ELR (cell line): ENCODE results near the gene DIPK1C.
A peak's percentile ranks its signal among the peaks of the same experiment; 100 is the strongest.
"Not testable (repeated sequence)": the region's sequence is repeated elsewhere in the genome, so short reads cannot be mapped to it uniquely, and the experiment has no call there.

Source experiments
- DNase-seq: peaks from one replicate; pipeline ENCODE4 v3.0.0-alpha.2; 2015; ENCODE audit warnings: low read depth

DIPK1C gene

DNA sequence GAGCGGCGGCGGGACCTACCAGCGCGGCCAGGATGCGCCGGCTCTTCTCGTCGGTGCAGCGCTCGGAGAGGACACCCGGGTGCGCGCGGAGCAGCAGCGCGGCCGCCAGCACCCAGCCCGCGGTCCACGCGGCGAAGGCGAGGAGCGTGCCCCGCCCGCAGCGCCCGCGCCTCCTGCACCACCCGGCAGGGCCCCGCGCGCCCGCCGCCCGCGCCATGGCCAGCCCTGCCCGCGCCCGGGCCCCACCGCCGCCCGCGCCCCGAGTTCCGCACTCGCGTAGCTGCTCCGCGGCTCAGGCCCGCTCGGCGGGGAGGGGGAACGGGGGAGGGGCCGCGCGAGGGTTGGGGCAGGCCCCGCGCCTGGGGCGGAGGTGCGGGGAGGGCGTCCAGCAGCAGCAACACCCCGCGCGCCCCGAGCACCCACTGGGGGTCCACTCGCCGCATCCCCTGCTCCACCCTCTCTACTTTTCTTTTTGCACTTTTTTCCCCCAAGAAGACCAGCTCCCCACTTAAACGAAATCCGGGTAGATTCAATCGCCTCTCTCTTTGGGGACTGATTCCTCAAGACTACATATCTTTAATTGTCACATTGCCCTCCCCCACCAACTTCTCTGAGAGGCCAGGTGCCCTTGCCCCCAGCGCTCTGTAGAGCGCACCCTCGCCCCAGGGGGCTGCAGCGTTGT is at the start of gene DIPK1C:
DIPK1C (minus strand) TSS at position 266 of the 682 bp plus-strand sequence; CDS start at position 217, 49 bp downstream.
- peak; percentile 4 for DNase-seq

DNA sequence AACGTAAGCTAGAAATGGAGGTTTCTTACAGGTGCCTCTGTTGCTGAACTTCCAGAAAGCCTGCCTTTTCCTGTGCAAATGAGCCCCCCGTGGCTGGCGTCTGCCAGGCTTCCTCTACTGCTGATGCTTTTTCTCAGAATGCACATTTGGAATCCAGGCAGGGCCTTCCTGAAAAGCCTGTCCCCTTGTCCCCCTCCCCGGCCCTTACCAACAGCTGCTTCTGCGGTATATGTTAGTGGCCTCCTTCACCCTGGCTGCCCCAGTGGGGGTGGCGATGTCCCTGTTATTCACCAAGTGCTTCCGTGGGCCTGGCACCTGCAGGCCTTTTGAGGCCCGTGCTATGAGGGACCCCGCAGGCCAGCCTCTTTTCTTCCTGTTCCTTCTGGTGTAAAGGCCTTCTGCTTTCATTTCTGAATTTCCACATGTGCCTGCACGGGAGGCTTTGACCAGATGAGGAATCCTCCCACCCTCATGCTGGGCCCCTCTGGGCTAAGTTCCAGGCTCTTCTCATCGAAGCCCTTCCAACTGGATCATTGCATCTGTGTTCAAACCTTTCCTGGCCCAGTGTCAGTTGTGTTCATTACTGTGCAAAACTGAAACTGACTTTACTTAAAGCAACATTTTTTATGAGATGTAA is 49.5 kb upstream of the DIPK1C start:
- no peak for DNase-seq

DNA sequence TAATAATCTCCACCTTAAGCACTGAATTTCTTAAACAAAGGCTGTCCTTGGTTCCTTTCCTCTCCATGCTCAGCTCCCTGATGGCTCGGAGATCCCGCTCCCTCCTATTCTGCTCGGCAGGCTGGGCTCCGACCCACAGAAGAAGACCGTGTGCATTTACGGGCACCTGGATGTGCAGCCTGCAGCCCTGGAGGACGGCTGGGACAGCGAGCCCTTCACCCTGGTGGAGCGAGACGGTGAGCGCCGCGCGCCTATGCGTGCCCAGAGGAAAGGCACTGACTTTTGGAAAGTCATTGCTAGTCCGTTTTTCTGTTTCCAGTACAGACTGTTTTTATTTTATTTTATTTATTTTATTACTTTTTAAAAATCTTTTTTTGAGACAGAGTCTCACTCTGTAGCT is 48.7 kb upstream of the DIPK1C start:
- no peak for DNase-seq

DNA sequence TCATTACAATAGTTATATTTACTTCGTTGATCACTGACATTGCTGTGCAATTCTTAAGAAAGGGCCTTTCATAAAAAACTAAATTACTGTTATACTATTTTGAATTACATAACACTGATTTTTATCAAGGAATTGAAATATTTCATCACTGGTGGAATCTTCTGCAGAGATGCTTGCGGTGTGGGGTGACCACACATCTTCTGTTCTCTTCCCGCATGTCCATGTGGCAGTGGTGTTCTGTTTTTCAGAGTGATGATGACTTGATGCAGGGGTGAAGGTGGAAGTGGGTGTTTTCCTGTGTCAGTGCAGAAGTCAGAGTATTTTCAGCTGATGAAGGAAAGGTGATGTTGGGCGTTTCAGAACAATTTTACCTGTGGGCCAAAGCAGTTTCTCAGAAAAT is 46.0 kb upstream of the DIPK1C start:
- DNase-seq = no peak

DNA sequence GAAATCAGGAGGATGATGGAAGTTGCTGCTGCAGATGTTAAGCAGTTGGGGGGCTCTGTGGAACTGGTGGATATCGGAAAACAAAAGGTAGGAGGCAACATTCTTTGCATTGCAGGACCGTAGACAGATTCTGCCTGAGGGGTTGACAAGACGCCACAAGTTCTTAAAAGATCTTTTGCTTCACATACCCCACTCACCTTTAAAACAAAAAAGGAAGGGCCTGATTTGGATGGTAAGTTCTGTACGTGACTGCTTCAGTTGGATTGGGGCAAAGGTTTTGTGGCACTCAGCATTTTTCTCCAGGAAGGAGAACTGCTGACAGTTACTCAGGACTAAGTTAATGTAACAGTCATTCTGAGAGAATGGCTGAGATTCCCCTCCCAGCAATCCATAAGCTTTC is 44.3 kb upstream of the DIPK1C start:
- DNase-seq = no peak

DNA sequence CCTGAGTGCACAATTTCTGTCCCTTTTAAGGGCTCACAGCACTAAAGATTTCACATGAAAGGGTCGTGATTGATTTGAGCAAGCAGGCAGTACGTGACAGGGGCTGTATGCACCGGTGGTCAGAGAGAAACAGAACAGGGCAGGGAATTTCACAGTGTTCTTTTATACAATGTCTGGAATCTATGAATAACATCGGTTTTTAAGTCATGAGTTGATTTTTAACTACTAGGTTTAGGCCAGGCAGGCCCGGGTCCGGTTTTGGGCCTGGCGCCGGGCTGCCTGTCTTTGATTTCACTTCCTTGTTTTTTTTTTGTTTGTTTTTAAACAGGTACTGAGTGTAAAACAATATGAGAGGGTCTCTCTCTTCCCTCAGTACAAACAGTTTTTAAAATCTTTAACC is 43.7 kb upstream of the DIPK1C start:
- not testable (repeated sequence) for DNase-seq

DNA sequence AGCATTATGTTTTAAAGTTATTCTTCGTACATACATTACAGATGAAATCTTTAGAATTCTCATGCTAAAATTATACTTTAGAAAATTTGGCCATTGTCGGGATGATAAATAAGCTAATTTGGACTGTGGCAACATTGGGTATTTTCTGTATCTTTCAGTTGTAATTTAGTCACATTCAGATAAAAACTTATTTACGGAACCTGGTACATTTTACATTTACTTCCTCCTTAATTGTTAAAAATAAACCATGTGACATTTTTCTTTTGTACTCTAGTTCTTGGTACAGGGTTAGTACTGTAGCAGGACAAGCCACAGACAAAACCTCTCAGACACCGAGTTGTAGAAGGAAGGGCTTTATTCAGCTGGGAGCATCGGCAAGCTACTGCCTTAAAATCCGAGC is 43.3 kb upstream of the DIPK1C start:
- DNase-seq = no peak

DNA sequence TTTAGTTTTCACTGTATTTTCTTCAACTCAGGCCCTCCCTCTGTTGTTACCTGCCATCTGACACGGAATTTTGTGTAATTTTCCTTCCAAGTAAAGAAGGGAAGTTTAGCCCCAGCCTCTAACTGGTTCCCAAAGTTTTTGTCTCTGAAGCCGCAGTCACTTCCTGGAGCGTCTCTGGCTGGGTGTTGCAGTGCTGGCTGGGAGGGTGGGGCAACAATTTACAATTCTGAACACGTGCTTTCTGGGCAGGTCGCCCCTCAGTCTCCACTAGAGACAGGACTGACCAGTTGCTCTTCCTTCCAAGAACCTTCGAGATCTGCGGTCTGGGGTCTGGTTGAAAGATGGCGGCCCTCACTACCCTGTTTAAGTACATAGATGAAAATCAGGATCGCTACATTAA is 42.5 kb upstream of the DIPK1C start:
- DNase-seq = peak; percentile 68

DNA sequence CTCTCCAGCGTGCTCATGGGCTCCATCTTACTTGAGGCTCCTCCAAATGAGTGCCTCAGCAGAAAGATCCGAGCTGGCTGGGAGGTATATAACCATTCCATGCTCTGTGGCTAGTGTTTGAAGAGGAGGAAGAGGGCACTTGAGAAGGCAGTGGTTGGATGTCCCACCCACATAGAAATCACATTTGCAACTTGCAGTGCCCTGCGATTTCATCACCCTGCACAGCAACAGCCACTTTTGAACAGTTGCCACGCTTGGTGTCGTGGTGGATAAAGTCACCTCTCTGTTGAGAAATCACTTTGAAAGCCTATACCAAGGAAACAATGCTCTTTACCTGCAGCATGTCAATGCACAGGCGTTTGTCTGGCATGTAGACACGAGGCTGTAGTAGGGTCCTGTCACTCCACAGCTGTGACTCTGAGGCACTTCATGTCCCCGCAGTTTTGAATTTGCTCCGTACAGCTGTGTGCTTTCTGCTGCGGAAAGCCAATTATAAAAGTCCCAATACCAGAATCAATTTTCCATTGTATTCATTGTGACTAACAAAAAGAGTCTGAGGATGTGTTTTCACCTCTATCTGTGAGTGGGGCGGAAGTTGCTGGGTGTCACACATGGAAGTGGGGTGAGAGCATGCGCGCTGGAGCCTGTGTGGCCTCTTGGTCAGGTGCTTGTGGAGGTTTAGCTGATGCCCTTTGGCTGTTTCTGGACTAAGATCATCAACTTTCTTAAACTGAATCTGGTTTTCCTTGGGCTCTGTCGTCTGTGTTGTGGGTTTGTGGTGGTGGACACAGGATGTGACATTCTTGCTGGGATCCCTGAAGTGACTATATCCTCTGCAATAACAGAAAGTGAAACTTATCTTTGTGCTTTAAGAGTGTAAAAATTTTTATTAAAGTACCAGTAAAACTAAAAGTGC is 41.9 kb upstream of the DIPK1C start:
- DNase-seq = peak; percentile 30

DNA sequence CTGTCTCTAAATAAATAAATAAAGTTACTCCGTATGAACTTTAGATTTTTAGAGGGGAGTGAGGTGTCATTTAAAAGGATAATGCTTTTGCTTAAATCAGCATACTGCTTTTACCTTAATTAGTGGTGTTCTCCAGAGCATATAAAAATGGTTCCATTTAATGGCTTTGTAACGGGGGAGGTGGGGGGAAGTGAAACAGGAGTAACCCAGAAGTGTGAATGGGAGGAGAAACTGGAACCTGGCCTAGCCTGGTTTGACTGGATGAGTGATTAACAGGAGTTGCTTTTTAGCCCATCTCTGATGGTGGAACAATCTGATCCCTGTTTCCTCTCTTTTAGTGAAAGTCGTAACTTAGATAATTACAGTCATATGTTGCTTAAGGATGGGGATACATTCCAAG is 40.7 kb upstream of the DIPK1C start:
- DNase-seq = no peak

DNA sequence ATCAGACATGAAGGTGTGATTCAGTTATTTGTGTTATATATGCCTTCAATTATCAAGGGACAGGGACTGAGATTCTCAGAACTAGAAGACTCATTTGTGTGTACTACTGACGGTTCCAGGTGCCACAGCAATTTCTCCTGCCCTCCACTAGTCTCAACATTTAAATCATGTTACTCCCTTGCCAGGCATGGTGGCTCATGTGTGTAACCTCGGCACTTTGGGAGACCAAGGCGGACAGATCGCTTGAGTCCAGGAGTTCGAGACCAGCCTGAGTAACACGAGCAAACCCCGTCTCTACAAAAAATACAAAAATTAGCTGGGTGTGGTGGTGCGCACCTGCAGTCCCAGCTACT is 40.2 kb upstream of the DIPK1C start:
- peak; percentile 10 for DNase-seq

DNA sequence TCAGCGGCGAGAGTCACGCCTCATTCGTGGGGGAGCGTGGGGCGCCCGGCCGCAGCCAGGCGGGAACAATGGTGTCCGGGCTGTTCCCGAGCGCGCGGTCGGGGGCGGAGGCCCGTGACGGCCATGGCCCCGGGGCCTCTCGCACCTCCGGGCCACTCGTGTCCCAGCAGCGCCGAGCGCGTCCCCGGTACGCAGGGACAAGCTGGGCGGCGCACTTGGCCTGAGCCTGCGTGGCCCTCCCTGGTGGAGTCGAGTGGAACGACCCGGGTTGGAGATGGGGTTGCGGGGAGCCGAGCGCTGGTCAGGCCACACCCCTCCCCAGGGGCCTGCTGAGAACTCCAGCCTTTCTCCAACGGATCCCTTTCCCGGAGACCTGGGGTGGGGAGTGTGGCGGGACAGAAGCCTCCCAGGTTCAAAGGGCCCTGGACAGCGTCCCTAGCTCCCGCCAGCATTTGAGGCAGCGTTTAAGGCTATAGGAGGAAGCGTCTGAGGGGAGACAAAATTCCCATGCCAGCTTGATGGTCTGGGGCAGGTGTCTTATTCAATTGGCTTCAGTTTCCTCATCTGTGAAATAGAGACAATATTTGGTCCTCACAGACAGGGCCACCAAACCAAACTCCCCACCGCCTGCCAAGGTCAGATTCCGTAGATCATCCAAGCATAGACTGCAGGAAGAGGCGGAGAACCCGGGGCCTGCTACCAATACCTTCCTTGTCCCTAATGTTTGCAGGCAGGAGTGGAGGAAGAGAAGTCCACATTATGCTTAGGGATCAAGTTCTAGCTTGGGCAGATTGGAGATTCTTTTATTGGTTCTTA is 39.6 kb upstream of the DIPK1C start:
- peak; percentile 76 for DNase-seq

DNA sequence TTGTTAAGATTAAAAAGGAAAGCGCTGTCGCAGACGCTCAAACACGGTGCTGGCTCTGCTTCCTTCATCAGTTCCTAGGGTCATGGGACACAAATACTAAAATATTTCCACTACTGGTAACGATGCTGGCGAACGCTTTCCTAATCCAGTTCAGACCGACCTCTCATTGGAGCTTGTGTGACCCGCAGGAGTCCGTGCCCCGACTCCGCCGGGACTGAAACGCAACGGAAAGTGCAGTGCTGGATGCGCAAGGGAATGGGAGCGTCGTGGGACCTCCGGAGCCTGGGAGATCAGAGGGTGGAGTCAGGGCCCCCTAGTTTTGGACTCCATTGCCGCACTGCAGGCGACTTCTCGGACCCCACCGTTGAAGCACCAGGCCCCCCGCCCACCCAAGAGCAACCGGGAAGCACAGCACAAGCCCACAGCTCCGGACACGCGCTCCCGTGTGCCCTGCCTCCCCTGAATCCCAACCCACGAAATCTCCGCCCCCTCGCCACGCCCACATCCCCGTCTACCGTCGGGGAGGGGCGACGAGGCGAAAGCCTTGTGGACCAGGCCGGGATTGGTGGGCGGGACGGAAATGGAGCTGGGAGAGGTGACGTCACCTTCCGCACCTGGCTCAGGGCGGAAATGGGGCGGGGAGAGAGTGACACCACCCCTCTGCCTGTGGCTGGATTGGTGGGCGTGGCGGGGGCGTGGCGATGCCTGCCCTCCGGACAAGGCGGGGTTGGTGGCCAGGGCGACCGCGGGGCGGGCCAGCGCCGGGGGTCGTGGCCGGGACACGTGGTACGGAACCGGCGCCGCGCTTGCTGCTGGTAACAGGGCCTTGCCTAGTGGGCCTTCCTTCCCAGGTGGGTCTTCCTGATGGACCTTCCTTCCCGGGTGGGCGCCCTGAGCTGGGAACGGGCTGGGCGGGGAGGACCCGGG is 38.7 kb upstream of the DIPK1C start, which contains the start of gene CNDP2:
CNDP2 (plus strand) TSS at position 783 of the 927 bp plus-strand sequence. CDS start 3,611 bp downstream, outside the sequence.
- peak; percentile 99 for DNase-seq

DNA sequence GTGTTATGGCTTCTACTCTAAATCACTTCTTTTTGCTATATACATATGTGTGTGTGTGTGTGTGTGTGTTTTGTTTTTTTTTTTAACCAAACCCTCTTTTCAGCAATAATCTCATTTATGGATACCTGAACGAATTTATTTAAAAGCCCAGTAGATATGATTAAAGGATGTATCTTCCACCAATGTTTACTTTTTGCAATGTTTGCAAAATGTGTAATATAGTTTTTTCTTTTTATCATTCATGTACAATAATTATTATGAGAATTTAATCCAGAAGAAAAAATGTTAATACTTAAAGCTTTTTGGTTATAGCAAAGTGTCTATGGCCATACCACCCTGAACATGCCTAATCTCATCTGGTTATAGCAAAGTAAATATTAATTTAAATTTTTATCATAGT is 37.4 kb upstream of the DIPK1C start:
- no peak for DNase-seq

DNA sequence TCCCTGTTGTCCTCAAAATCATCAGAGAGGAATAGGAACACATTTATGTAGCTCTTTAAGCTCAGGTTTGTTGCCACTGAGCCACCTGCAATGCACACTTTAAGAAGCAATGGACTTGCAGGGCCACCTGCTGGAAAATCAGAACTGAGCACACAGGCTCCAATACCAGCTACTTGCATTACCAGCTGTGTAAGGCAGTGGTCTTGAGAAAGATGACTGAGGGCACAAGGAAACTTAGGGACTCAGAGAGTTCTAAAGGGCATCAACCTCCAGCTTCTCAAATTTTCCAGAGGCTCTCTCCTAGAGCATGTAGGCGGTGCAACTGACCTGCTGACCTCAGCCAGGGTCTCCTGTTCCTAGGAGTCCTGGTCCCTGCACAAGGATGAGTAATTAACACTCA is 36.6 kb upstream of the DIPK1C start:
- DNase-seq = peak; percentile 56

DNA sequence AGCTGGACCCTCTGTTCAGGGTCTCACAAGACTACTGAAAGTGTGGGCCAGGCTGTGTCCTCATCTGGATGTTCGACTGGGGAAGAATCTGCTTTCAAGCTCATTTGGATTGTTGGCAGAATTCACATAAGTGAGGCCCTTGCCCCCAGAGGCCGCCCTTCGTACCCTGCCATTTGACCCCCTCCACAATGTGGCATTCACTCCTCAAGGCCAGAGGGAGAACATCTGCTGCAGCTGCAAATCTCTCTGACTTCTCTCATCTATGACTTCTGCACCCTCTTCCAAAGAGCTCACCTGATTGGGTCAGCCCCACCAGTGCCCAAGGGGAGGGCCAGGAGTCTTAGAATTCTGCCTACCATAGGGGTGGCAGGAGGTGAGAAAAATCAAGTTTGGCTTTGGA is 35.2 kb upstream of the DIPK1C start:
- DNase-seq = no peak

DNA sequence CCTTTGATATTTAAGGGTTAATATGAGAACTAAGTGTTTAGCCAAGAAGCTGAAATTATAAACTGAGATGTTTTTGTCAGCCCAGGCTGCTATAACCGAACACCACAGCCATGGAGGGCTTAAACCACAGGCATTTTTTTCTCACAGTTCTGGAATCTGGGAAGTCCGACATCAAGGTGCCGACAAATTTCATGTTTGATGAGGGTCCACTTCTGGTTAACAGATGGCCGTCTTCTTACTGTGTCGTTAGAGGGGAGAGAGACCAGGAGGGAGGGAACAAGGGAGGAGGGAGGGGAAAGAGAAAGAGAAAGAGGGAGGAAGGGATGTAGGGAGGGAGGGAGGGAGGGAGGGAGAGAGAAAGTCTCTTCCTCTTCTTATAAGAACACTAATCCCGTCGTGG is 32.6 kb upstream of the DIPK1C start:
- DNase-seq = peak; percentile 39

DNA sequence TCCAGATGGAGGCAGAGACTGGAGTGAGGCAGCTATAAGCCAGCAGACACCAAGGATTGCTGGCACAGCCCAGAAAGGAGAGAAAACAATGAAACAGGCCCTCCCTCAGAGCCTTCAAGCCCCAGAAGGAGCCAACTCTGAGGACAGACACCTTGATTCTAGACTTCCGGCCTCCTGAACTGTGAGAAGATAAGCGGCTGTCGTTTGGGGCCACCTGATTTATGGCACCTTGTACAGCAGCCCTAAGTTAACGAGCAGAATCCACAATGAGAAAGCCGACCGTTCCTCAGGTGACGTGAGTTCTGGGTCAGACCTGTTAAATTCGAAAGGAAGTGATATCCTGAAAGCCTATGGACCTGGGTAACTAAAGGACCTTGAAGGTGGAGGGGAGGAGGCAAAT is 31.8 kb upstream of the DIPK1C start:
- DNase-seq = no peak

DNA sequence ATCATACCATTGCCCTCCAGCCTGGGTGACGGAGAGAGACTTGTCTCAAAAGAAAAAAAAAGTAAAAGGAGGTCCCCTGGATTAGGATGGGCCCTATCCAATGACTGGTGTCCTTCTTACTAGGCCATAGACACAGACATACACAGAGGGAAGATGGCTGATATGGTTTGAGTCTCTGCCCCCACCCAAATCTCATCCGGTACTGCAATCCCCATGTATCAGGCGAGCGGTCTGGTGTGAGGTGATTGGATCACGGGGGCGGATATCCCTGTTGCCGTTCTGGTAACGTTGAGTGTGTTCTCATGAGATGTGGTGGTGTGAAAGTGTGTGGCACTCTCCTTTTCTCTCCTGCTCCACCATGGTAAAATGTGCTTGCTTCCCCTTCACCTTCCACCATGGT is 31.2 kb upstream of the DIPK1C start:
- DNase-seq = no peak

DNA sequence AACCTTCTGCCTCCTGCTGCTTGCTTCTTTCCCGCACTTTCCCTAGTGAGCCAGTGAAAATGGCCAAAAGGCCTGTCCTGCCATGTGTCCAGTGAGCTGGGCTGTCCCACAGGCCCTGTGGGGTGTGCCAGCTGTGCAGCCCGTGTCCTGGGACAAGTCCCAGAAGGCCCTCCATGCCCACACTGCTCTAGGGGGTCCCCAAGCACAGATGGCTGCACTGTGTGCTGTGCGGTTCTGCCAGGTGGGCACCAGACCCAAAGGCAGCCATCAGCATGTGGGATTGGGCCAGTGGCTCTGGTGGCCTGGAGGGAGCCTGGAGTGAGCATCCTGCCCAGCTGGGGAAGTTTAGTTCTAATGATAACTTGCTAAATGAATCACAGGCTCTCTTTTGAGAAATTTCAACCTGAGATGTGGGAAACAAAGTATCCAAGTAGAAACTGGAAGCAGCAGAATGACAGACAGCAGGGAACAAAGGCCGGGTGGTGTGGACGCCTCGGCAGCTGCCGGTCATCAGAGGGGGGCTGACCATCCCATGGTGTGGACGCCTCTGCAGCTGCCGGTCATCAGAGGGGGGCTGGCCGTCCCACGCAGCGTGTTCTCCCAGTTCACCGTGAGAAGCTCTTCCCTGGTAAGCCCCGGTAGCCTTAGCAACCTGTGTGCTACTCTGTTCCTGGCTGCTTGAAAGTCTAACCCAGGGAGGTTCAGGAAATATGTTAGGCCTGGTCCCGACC is 29.2 kb upstream of the DIPK1C start:
- DNase-seq = no peak
